Heart left ventricle (tissue), 13 donors: ENCODE data around the gene ARHGAP45.

Experiments
- CTCF ChIP-seq, 12 donors: fragments of 200-600 bp; sonication (generic) in 4 of 12; IDR thresholded peaks; one replicate each; pipeline versions ENCODE4 v1.5.0 to v1.8.0; 2018 to 2022; ENCODE audit warnings: antibody characterized with exemption in 12 of 12, mild to moderate bottlenecking in 5 of 12
- POLR2A ChIP-seq, 2 donors: fragments of 450-650 bp; IDR thresholded peaks; one replicate each; pipeline ENCODE4 v1.6.1; 2017; ENCODE audit warnings: antibody characterized with exemption in 2 of 2, mild to moderate bottlenecking in 2 of 2, moderate library complexity in 2 of 2
- donor health status: ischemic (EF 13 %, LVEDD 7.1; RV severe dilation, severe dysfunction).
- donor health status: DM: no; HTN: yes; CAD: no.
- donor health status: DM: no; HTN: no; CAD: no.
- donor health status: ischemic (EF 25% LVEDD 6.9; RV normal size, moderate dysfunction).
- donor health status: ischemic (EF 25% LVEDD 5.7; RV mildly dilated, moderate dysfunction).
- donor health status: ischemic (EF 35%, LVEDD 5.7; RV mildly dilated, moderate dysfunction).
- donor health status: nonischemic (EF 11% LVEDD 7.7; RV severe dilation, severe dysfunction).
- donor health status: DM: yes; HTN: yes; CAD: no.
- donor health status: PGD.
- donor health status: ischemic (EF 29% LVEDD 5.4; RV normal size, mild dysfunction).
- donor health status: nonischemic (EF 23%, LVEDD 6.1; RV moderate dilation, normal function).

GRCh38 chr19:1106841-1107660, 40.1 kb downstream of the ARHGAP45 start:
- TF ChIP-seq CTCF (IDR thresholded peaks at IDR 0.05), result no peak
- TF ChIP-seq POLR2A (IDR thresholded peaks at IDR 0.05), result no peak
